GM21786 (cell line): ENCODE results near the gene CCZ1.
"Not testable (repeated sequence)": the region's sequence is repeated elsewhere in the genome, so short reads cannot be mapped to it uniquely, and the experiment has no call there.

Source experiments
- ATAC-seq: cut with Tn5 transposase; IDR thresholded peaks from one replicate; pipeline ENCODE4 v1.9.1; 2021; ENCODE audit not compliant: unreplicated experiment

The CCZ1 gene

GRCh38 chr7:5904726-5905125 lies 6.2 kb downstream of the CCZ1 start:
- not testable (repeated sequence) for ATAC-seq

- not testable (repeated sequence) for ATAC-seq
These were observed 10.3 kb downstream of the CCZ1 start for GRCh38 chr7:5908835-5909234.

- ATAC-seq, result not testable (repeated sequence)
These were observed 18.0 kb downstream of the CCZ1 start for GRCh38 chr7:5916529-5916928.

GRCh38 chr7:5924180-5924579 lies 25.6 kb downstream of the CCZ1 start:
- not testable (repeated sequence) for ATAC-seq

- ATAC-seq, result not testable (repeated sequence)
These were observed 26.1 kb downstream of the CCZ1 start for GRCh38 chr7:5924630-5925029.

- not testable (repeated sequence) for ATAC-seq
These were observed 27.8 kb downstream of the CCZ1 start for GRCh38 chr7:5926263-5926870.

- not testable (repeated sequence) for ATAC-seq
These were observed 31.8 kb downstream of the CCZ1 start for GRCh38 chr7:5930290-5930689.

- ATAC-seq, result not testable (repeated sequence)
These were observed 32.7 kb downstream of the CCZ1 start for GRCh38 chr7:5931250-5931649.

- ATAC-seq, result not testable (repeated sequence)
These were observed 33.5 kb downstream of the CCZ1 start for GRCh38 chr7:5931905-5932644.

GRCh38 chr7:5934945-5935450 lies 36.5 kb downstream of the CCZ1 start:
- ATAC-seq, result not testable (repeated sequence)

- not testable (repeated sequence) for ATAC-seq
These were observed 64.7 kb downstream of the CCZ1 start for GRCh38 chr7:5963205-5963604.

GRCh38 chr7:5963810-5964209 lies 65.3 kb downstream of the CCZ1 start:
- ATAC-seq, result not testable (repeated sequence)

GRCh38 chr7:5970347-5970911 lies 71.9 kb downstream of the CCZ1 start, which contains the start of gene RSPH10B:
Gene RSPH10B, minus strand, starts transcription at chr7:5970689. Its CDS starts 3,573 bp downstream, at chr7:5967116.
- ATAC-seq, result not testable (repeated sequence)

- not testable (repeated sequence) for ATAC-seq
These were observed 75.0 kb downstream of the CCZ1 start for GRCh38 chr7:5973580-5973979.
